Measurements from ENCODE around the gene CYP2W1. TPM values are rescaled to one million over a fixed set of nuclear protein-coding genes. Genes with fewer than 3 reads are reported as not detected.
A peak's percentile ranks its signal among the peaks of the same experiment; 100 is the strongest.
"Not testable (repeated sequence)": the region's sequence is repeated elsewhere in the genome, so short reads cannot be mapped to it uniquely, and the experiment has no call there.

Gene CYP2W1
- not detected in 2 replicates for total RNA-seq
- 0.11 TPM for polyA plus RNA-seq (2012)

- no peak for DNase-seq (ENCODE audit: low read depth)
These were observed at the start of gene CYP2W1 for GRCh38 chr7:983004-983615. Gene CYP2W1, plus strand, starts transcription at chr7:983181. Its CDS starts 31 bp downstream, at chr7:983212.

DNA sequence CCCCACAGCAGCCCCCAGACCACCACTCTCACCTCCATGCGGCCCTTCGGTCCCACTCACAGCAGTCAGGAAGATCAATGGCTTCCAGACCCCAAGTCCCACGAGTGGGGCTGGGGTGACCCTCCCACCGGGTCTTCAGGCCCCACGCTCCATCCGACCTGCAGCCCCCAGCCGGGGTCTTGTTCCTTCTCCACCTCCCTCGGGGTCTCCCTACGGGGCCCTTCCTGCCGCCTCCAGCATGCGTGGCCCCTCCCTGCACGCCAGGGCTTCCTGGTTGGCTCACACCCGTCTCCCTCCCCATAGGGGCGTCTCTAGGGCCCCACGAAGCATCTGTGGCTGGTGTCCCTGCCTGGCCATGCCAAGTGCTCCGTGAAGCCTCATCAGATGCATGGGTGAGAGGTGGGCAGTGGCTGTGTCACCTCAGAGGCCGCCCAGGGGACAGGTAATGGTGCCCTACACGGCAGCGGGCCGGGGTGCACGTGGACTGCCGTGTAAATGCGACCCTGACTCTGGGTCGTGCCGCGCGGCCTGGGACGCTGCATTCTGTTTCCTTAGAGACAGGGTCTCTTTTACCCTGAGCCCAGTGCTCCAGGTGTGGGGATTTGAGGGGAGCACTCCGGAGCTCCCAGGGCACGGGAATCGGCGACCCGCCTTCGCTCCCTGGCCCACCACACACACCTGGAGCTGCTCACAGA, 48.4 kb upstream of the CYP2W1 start:
- no peak for DNase-seq (ENCODE audit: low read depth)

GRCh38 chr7:935164-935873, 47.7 kb upstream of the CYP2W1 start:
- DNase-seq (ENCODE audit: low read depth): no peak

DNA sequence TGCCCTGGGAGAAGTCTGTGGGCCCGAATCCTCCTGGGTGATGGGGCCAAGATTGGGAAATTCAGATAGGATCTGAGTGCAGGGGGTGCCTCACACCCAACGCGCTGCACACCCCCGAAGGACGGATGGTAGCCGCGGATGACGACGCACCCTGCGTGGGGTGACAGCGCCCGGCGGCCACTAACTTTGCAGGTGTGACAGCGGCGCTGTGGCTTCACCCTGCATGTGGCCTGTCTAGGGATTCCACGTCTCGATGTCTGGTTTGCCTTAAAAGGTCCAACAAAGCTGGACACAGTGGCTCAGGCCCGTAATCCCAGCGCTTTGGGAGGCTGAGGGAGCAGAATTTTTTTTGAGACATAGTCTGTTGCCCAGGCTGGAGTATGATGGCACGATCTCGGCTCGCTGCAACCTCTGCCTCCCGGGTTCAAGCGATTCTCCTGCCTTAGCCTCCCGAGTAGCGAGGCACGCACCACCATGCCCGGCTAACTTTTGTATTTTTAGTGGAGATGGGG, 47.1 kb upstream of the CYP2W1 start:
- DNase-seq (ENCODE audit: low read depth): no peak

GRCh38 chr7:936386-937054, 46.5 kb upstream of the CYP2W1 start:
- peak; percentile 39 for DNase-seq (ENCODE audit: low read depth)

DNA sequence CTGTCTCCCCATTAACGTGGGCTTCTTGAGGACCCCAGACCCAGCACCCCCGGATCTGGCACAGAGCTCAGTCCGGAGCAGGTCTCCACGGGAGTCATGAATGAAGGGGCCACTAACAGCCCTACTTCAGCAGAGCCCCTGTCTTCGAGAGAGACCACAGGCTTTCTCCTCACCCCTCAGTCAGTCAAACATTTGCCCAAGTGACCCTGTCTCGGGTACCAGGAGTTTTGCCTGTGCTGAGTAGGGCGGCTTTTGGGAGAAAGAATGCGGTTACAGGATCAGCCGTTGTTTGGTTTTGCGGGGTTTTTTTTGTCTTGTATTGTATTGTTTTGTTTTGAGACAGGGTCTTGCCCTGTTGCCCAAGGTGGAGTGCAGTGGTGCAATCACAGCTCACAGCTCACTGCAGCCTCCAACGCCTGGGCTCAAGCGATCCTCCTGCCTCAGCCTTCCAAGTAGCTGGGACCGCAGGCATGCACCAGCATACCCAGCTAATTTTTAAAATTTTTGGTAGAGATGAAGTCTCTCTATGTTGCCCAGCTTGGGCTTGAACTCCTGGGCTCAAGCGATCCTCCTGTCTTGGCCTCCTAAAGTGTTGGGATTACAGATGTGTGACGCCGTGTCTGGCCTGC, 45.0 kb upstream of the CYP2W1 start:
- DNase-seq (ENCODE audit: low read depth): no peak

- DNase-seq (ENCODE audit: low read depth): no peak
These were observed 44.3 kb upstream of the CYP2W1 start for GRCh38 chr7:938546-939185.

GRCh38 chr7:939843-940242, 43.1 kb upstream of the CYP2W1 start:
- DNase-seq (ENCODE audit: low read depth): no peak

GRCh38 chr7:940599-941408, 42.2 kb upstream of the CYP2W1 start:
- DNase-seq (ENCODE audit: low read depth): no peak

GRCh38 chr7:943793-944192, 39.2 kb upstream of the CYP2W1 start:
- not testable (repeated sequence) for DNase-seq (ENCODE audit: low read depth)

- no peak for DNase-seq (ENCODE audit: low read depth)
These were observed 38.2 kb upstream of the CYP2W1 start for GRCh38 chr7:944744-945143.

DNA sequence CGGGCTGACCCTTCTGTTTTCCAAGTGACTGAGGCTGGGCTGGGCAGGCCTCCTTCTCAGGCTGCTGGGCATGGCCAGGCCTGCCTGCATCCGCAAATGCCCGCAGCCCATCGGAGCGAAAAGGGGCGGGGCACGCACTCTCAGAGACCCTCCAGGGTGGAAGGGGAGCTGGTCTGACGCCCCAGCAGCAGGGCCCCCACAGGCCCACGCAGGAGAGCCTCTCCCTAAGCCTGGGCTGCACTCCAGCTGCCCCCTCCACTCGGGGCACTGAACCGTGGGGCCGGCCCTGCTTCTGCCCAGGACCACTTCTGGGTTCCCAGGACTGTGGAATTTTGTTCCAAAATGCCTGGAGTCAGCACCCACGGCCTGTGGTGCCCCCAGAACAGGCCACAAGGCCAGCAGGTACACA, 37.8 kb upstream of the CYP2W1 start:
- no peak for DNase-seq (ENCODE audit: low read depth)

GRCh38 chr7:945556-946255, 37.3 kb upstream of the CYP2W1 start:
- no peak for DNase-seq (ENCODE audit: low read depth)

DNA sequence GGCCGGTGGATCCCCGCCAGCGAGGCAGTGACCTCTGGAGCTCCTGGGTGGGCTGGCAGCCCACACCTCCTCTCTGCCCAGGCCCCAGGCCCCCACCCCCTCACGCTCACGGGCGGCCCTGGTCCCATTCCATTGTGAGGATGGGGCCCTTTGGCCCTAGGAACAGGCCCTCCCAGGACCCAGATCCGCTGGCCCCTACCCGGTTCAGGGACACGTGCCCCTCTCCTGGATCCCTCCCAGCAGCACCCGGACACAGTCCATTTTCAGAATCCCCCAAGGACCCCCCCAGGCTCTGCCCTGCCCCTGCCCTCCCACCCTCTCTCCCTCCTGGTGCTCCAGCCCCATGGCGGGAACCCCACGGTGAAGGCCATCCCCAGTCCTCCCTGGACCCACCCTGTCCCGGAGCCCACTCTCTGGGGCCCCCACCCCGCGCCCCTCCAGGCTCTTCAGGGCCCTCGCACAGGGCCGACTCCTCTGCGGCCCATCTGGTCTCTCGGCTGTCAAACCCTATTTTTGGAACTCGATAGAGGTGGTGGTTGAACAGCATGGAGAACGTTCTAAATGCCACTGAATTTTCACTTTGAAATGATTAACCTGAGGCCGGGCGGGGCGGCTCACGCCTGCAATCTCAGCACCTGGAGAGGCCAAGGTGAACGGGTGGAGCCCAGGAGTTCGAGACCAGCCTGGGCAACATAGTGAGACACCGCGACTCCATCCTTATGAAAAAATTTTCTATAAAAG, 36.6 kb upstream of the CYP2W1 start:
- DNase-seq (ENCODE audit: low read depth): no peak

- DNase-seq (ENCODE audit: low read depth): no peak
These were observed 35.4 kb upstream of the CYP2W1 start for GRCh38 chr7:947391-948210.

DNA sequence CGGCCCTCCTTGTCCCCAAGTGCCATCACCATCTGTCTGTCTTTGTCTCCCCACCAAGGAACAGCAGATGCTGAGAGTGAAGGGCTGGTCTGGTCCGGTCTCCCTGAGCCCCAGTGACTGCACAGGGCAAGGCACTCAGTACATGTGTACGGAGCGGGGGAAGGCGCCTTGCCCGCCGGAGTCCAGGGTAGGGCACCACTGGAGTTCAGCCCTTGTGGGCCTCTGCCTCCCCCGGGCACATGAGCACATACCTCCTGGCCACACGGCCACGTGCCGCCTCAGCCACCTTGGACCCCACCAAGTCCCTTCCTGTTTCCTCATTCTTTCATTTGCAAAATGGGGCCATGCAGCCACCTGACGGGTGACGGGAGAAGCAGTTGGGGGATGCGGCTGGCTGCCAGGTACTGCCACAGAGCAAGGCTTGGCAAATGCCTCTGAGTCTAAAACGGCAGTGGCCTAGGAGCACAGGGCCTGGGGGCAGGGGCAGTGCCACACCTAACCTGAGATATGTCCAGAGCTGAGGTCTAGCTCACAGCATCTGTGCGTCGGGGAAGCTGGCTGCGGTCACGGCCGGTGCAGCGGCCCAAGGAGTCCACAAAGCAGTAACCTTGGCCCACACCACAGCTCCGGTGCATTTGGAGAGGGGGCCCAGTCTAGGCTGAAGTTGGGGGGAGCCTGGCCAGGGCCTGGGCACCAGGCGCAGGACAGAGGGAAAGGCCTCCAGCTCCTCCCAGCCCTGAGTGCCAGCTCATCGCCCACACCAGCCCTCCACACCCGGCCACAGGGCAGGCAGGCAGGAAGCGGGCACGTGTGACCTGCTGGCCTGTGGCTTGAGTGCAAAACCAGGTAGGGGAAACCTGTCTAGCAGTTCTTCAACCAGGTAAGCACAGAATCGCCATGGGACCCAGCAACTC, 33.7 kb upstream of the CYP2W1 start:
- DNase-seq (ENCODE audit: low read depth): no peak

Data from myocyte (in vitro differentiated cells).